Measurements from ENCODE around the gene SLC25A11. TPM values are rescaled to one million over a fixed set of nuclear protein-coding genes. Genes with fewer than 3 reads are reported as not detected.

The SLC25A11 gene
- total and polyA plus RNA-seq, 8 donors, result 25.2 to 73.5 (median 42.1) TPM

DNA sequence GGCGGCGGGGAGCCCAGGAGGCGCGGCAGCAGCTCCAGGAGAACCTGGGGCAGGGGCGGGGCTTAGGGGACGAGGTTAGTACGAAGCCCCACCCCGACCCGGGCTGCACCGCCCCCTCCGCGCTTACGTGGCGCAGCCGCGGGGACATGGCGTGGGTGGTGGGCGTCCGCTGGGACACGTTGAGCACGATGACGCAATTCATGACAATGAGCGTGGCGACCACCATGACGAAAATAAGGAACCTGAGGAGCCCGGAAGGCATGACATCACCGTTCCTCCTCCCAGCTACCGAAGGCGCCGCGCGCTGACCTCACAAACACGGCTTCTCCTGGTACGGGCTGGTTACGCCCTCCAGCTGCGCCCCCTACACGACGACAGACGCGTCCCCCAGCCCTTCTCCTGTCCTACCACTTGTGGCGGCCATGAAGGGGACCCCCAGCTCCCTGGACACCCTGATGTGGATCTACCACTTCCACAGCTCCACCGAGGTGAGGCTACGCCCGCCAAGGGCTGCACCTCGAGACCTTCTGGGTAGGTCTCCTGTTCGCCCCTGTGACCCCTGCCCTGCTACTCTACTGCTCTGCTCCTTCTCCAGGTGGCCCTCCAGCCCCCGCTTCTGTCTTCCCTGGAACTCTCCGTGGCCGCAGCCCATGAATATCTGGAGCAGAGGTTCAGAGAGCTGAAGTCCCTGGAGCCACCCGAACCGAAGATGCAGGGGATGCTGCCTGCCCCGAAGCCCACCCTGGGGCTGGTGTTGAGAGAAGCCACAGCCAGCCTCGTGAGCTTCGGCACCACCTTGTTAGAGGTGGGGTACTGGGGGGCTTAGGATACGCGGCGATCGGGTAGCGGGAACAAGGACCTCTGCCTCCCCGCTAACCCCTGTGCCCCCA is 40.3 kb downstream of the SLC25A11 start, which contains the start of gene C17orf107:
TSS of gene C17orf107 (plus strand) at position 196 of the 890 bp plus-strand sequence. CDS start at position 423, 227 bp downstream.
- Histone ChIP-seq H3K36me3 (peaks cover 24 to 32% (median 30%) of the 10 kb centered on the region in 4 donors), H3K9me3 (no peaks in the 10 kb centered on the region), H3K27ac (peak within 1 kb of the TSS in 4 of 5 donors; percentile 54 to 71 (median 58)), H3K4me1 (peaks cover 20 to 54% (median 44%) of the 10 kb centered on the region in 4 donors), H3K4me3 (peak within 1 kb of the TSS; percentile 49 to 55 (median 52)), H3K27me3 (peaks cover 0 to 44% (median 0%) of the 10 kb centered on the region in 3 donors)
- peak; percentile 91 to 95 for DNase-seq
- WGBS, 5 donors, result 5 to 23% (median 7%) methylated on average over 18 to 60 of the region's 60 CpGs
- TF ChIP-seq, protein P1, sequence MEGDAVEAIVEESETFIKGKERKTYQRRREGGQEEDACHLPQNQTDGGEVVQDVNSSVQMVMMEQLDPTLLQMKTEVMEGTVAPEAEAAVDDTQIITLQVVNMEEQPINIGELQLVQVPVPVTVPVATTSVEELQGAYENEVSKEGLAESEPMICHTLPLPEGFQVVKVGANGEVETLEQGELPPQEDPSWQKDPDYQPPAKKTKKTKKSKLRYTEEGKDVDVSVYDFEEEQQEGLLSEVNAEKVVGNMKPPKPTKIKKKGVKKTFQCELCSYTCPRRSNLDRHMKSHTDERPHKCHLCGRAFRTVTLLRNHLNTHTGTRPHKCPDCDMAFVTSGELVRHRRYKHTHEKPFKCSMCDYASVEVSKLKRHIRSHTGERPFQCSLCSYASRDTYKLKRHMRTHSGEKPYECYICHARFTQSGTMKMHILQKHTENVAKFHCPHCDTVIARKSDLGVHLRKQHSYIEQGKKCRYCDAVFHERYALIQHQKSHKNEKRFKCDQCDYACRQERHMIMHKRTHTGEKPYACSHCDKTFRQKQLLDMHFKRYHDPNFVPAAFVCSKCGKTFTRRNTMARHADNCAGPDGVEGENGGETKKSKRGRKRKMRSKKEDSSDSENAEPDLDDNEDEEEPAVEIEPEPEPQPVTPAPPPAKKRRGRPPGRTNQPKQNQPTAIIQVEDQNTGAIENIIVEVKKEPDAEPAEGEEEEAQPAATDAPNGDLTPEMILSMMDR (IDR thresholded peaks at IDR 0.05), result peak in 1 of 7 experiments; percentile 8
- peak in 2 of 3 donors; percentile 31 to 59 for TF ChIP-seq POLR2AphosphoS5 (IDR thresholded peaks at IDR 0.05)
- no peak for TF ChIP-seq EP300 (IDR thresholded peaks at IDR 0.05)
- intact Hi-C loops (cut with DNase I; ENCODE audit: low total_unique reads), result loop anchor here (10.0 kb wide), 2 partner anchors 75 to 165 kb away; partner anchors contain the start of genes CXCL16, MED11 and ZMYND15

DNA sequence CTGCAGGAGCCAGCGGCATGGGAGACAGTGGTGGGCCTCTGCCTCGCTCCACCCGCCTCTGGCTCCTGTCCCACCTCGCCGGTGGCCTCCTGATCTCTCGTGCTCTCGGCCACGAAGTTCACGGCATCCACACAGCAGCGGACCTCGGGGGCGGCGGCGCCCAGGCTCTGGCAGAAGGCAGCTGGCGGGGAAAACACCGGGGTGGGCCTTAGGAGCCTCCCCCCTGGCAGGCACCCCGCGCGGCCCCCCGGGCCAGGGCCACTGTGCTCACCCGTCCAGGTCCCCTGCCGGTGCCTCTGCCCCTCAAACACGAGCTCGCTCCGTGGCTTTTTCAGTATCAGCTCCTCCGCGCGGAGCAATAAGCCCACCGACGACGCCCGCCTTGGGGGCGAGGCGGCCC is 40.9 kb downstream of the SLC25A11 start:
- peaks cover 20 to 54% (median 44%) of the 10 kb centered on the region in 4 donors for H3K4me1 ChIP-seq
- H3K36me3 ChIP-seq, result peaks cover 30 to 38% (median 37%) of the 10 kb centered on the region in 4 donors
- DNase-seq, result no peak
- intact Hi-C loops (cut with DNase I; ENCODE audit: low total_unique reads), result loop anchor here (10.0 kb wide), 1 partner anchor 164 kb away; the partner anchor contains the start of genes CXCL16, MED11 and ZMYND15
- H3K9me3 ChIP-seq, result no peaks in the 10 kb centered on the region
- H3K4me3 ChIP-seq, result peak overlapping the region; percentile 49 to 55 (median 52)
- peak overlapping the region in 4 of 5 donors; percentile 54 to 71 (median 58) for H3K27ac ChIP-seq
- WGBS, 5 donors, result 5 to 23% (median 14%) methylated on average over 8 to 34 of the region's 34 CpGs; no CpG with 5 or more reads in 1 of the 5 donors
- TF ChIP-seq EP300 (IDR thresholded peaks at IDR 0.05) (no peak), POLR2AphosphoS5 (IDR thresholded peaks at IDR 0.05) (no peak), POLR2A (IDR thresholded peaks at IDR 0.05) (no peak)
- TF ChIP-seq, protein P1 (IDR thresholded peaks at IDR 0.05), result no peak
- H3K27me3 ChIP-seq, result peaks cover 0 to 39% (median 0%) of the 10 kb centered on the region in 3 donors

DNA sequence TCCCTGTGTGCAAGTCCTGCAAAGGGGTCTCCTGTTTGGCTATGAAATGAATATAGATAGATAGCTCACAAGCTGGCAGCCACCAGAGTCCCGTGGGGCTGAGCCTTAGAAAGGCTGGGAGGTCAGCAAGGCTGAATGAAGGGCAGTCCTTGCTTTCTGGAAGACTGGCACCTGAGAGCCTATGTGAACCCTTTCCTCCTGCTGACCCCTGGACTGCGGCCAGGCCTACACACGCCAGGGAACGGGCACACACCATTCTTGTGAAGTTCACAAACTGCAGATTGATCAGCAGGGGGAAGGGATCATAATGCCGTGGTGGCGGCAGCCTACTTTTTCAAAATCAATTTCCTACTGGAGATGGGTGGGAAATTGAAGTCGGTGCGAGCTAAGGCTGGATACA is 41.5 kb downstream of the SLC25A11 start:
- Histone ChIP-seq H3K4me3 (peak overlapping the region in 1 of 4 donors; percentile 51), H3K27ac (peak overlapping the region in 1 of 5 donors; percentile 54), H3K27me3 (peaks cover 0 to 36% (median 0%) of the 10 kb centered on the region in 3 donors), H3K4me1 (peaks cover 20 to 49% (median 39%) of the 10 kb centered on the region in 4 donors), H3K9me3 (no peaks in the 10 kb centered on the region), H3K36me3 (peaks cover 36 to 44% (median 42%) of the 10 kb centered on the region in 4 donors)
- 57 to 72% (median 66%) methylated on average over 8 of the region's 8 CpGs for WGBS, 5 donors
- no peak for TF ChIP-seq POLR2AphosphoS5 (IDR thresholded peaks at IDR 0.05)
- no peak for TF ChIP-seq EP300 (IDR thresholded peaks at IDR 0.05)
- TF ChIP-seq POLR2A (IDR thresholded peaks at IDR 0.05), result no peak
- TF ChIP-seq, protein P1 (IDR thresholded peaks at IDR 0.05), result no peak
- intact Hi-C loops (cut with DNase I; ENCODE audit: low total_unique reads), result loop anchor here (10.0 kb wide), 1 partner anchor 164 kb away; the partner anchor contains the start of genes CXCL16, MED11 and ZMYND15
- no peak for DNase-seq

DNA sequence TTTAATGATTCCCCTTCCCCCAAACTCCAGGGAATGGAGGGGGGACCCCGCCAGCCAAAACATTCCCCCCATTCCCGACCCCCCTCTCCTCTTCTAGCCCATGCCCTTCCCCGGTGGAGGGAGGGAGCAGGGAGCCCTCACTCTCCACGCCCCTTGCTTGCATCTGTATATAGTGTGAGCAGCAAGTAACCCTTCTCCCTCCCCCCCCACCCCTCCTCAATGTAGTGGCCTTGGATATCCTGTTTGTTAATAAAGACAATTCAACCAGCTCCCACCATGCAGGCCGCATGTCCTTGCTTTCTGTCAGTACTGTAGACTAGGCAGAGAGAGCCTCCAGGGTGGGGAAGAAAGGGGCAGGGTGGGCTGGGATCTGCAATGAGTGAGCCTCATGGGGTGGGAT is 42.1 kb downstream of the SLC25A11 start:
- H3K4me3 ChIP-seq, result no peak overlapping the region
- H3K36me3 ChIP-seq, result peaks cover 41 to 50% (median 48%) of the 10 kb centered on the region in 4 donors
- DNase-seq, result no peak
- intact Hi-C loops (cut with DNase I; ENCODE audit: low total_unique reads), result loop anchor here (10.0 kb wide), 1 partner anchor 163 kb away; the partner anchor contains the start of genes CXCL16, MED11 and ZMYND15
- TF ChIP-seq EP300 (IDR thresholded peaks at IDR 0.05), result no peak
- TF ChIP-seq, protein P1 (IDR thresholded peaks at IDR 0.05), result no peak
- no peak for TF ChIP-seq POLR2AphosphoS5 (IDR thresholded peaks at IDR 0.05)
- no peak for TF ChIP-seq POLR2A (IDR thresholded peaks at IDR 0.05)
- WGBS, 5 donors, result 84 to 89% (median 85%) methylated on average over 5 of the region's 5 CpGs
- H3K27me3 ChIP-seq, result peaks cover 0 to 36% (median 0%) of the 10 kb centered on the region in 3 donors
- H3K9me3 ChIP-seq, result no peaks in the 10 kb centered on the region
- no peak overlapping the region for H3K27ac ChIP-seq
- peaks cover 20 to 43% (median 33%) of the 10 kb centered on the region in 4 donors for H3K4me1 ChIP-seq

All from stomach (tissue), 9 donors.